ENCODE results near the gene KCNH1. TPM values are rescaled to one million over a fixed set of nuclear protein-coding genes. Genes with fewer than 3 reads are reported as not detected.

KCNH1 gene
- total RNA-seq, 1 experiment from 2014 or later: not detected

- no peak for TF ChIP-seq CTCF (IDR thresholded peaks at IDR 0.05; ENCODE audit: insufficient read depth in 1 of 2, low read depth in 1 of 2, low read length in 1 of 2, severe bottlenecking in 1 of 2, unreplicated experiment in 1 of 2)
- H3K4me1 ChIP-seq: no peaks in the 10 kb centered on the region
- H3K27me3 ChIP-seq (replicated peaks; ENCODE audit: control insufficient read depth, insufficient read depth, low read length): no peaks in the 10 kb centered on the region
- ChIA-PET POLR2A (no interaction called here), CTCF (no interaction called here)
- H3K27ac Mint-ChIP-seq (ENCODE audit: unreplicated experiment): no peak overlapping the region
- H3K4me1 Mint-ChIP-seq (ENCODE audit: low read depth, unreplicated experiment): no peaks in the 10 kb centered on the region
- H3K4me3 ChIP-seq (ENCODE audit: low read depth, low read length): no peak overlapping the region
- H3K36me3 ChIP-seq (ENCODE audit: control insufficient read depth, insufficient read depth, low read length): no peaks in the 10 kb centered on the region
- no peak overlapping the region for H3K4me3 Mint-ChIP-seq (ENCODE audit: unreplicated experiment)
- H3K9me3 Mint-ChIP-seq (ENCODE audit: unreplicated experiment): peaks cover 11% of the 10 kb centered on the region
- DNase-seq: no peak
- H3K36me3 Mint-ChIP-seq (ENCODE audit: insufficient read depth, unreplicated experiment): no peaks in the 10 kb centered on the region
- BruUV-seq (replicated peaks): no TSS peak
- peaks cover 18% of the 10 kb centered on the region for H3K27me3 Mint-ChIP-seq (ENCODE audit: insufficient read depth, unreplicated experiment)
- peaks cover 8% of the 10 kb centered on the region for H3K9me3 ChIP-seq
- intact Hi-C loops (cut with micrococcal nuclease; ENCODE audit: unreplicated experiment): no loop called here
These were observed 21.1 kb upstream of the KCNH1 start for GRCh38 chr1:211155040-211155439.

GRCh38 chr1:211153932-211154331 is 20.0 kb upstream of the KCNH1 start:
- CTCF ChIA-PET: no interaction called here
- Histone ChIP-seq H3K4me1 (no peaks in the 10 kb centered on the region), H3K9me3 (peaks cover 8% of the 10 kb centered on the region), H3K4me3 (ENCODE audit: low read depth, low read length) (no peak overlapping the region), H3K27me3 (replicated peaks; ENCODE audit: control insufficient read depth, insufficient read depth, low read length) (no peaks in the 10 kb centered on the region), H3K36me3 (ENCODE audit: control insufficient read depth, insufficient read depth, low read length) (no peaks in the 10 kb centered on the region)
- intact Hi-C loops (cut with micrococcal nuclease; ENCODE audit: unreplicated experiment): no loop called here
- DNase-seq: no peak
- POLR2A ChIA-PET: no interaction called here
- no peak for TF ChIP-seq CTCF (IDR thresholded peaks at IDR 0.05; ENCODE audit: insufficient read depth in 1 of 2, low read depth in 1 of 2, low read length in 1 of 2, severe bottlenecking in 1 of 2, unreplicated experiment in 1 of 2)
- BruUV-seq (replicated peaks): no TSS peak
- Mint-ChIP-seq H3K27ac (ENCODE audit: unreplicated experiment) (no peak overlapping the region), H3K4me3 (ENCODE audit: unreplicated experiment) (no peak overlapping the region), H3K27me3 (ENCODE audit: insufficient read depth, unreplicated experiment) (peaks cover 18% of the 10 kb centered on the region), H3K9me3 (ENCODE audit: unreplicated experiment) (peaks cover 11% of the 10 kb centered on the region), H3K36me3 (ENCODE audit: insufficient read depth, unreplicated experiment) (no peaks in the 10 kb centered on the region), H3K4me1 (ENCODE audit: low read depth, unreplicated experiment) (no peaks in the 10 kb centered on the region)

- no peaks in the 10 kb centered on the region; the same call in 1 of the 2 replicates for H3K27me3 ChIP-seq (replicated peaks; ENCODE audit: control insufficient read depth, insufficient read depth, low read length)
- H3K27ac Mint-ChIP-seq (ENCODE audit: unreplicated experiment): no peak overlapping the region
- no peaks in the 10 kb centered on the region for H3K4me1 Mint-ChIP-seq (ENCODE audit: low read depth, unreplicated experiment)
- TF ChIP-seq CTCF (IDR thresholded peaks at IDR 0.05; ENCODE audit: insufficient read depth in 1 of 2, low read depth in 1 of 2, low read length in 1 of 2, severe bottlenecking in 1 of 2, unreplicated experiment in 1 of 2): no peak
- no peaks in the 10 kb centered on the region for H3K36me3 ChIP-seq (ENCODE audit: control insufficient read depth, insufficient read depth, low read length)
- no peaks in the 10 kb centered on the region for H3K4me1 ChIP-seq
- ChIA-PET CTCF (no interaction called here), POLR2A (no interaction called here)
- no peak overlapping the region for H3K4me3 Mint-ChIP-seq (ENCODE audit: unreplicated experiment)
- intact Hi-C loops (cut with micrococcal nuclease; ENCODE audit: unreplicated experiment): no loop called here
- H3K4me3 ChIP-seq (ENCODE audit: low read depth, low read length): no peak overlapping the region
- no peaks in the 10 kb centered on the region for H3K9me3 Mint-ChIP-seq (ENCODE audit: unreplicated experiment)
- DNase-seq: no peak
- H3K9me3 ChIP-seq: no peaks in the 10 kb centered on the region
- H3K36me3 Mint-ChIP-seq (ENCODE audit: insufficient read depth, unreplicated experiment): no peaks in the 10 kb centered on the region
- peaks cover 23% of the 10 kb centered on the region for H3K27me3 Mint-ChIP-seq (ENCODE audit: insufficient read depth, unreplicated experiment)
- no TSS peak for BruUV-seq (replicated peaks)
These were observed 14.4 kb upstream of the KCNH1 start for GRCh38 chr1:211148366-211148765.
